Aorta (tissue), 5 donors: ENCODE data around the gene MAPK8IP2. TPM values are rescaled to one million over a fixed set of nuclear protein-coding genes. Genes with fewer than 3 reads are reported as not detected.

Experiments
- ATAC-seq: fragments of 200-7000 bp; cut with Tn5 transposase; one replicate; pipeline ENCODE4 v1.9.1; 2022; ENCODE audit warnings: moderate library complexity; ENCODE audit not compliant: low FRiP score
- DNase-seq, 2 donors: peaks; one replicate each; pipeline ENCODE4 v3.0.0-alpha.2; 2020
- H3K27ac ChIP-seq, 2 donors: one replicate each; pipeline ENCODE4 v1.5.1; 2013; ENCODE audit warnings: low read length in 2 of 2, mild to moderate bottlenecking in 2 of 2, moderate library complexity in 2 of 2, control low read depth in 1 of 2, inconsistent platforms in 1 of 2, low read depth in 1 of 2
- H3K27me3 ChIP-seq, 2 donors: one replicate each; pipeline ENCODE4 v1.6.1; 2013; ENCODE audit warnings: control low read depth in 1 of 2, low read length in 1 of 2, mild to moderate bottlenecking in 1 of 2, moderate library complexity in 1 of 2; ENCODE audit not compliant: insufficient read depth in 2 of 2, control insufficient read depth in 1 of 2
- H3K36me3 ChIP-seq, 2 donors: one replicate each; pipeline ENCODE4 v1.6.1; 2013; ENCODE audit warnings: control low read depth in 1 of 2, low read length in 1 of 2, mild to moderate bottlenecking in 1 of 2; ENCODE audit not compliant: insufficient read depth in 2 of 2, control insufficient read depth in 1 of 2
- H3K4me1 ChIP-seq, 2 donors: one replicate each; pipeline ENCODE4 v1.6.1; 2013; ENCODE audit warnings: low read length in 2 of 2, control low read depth in 1 of 2, mild to moderate bottlenecking in 1 of 2, moderate library complexity in 1 of 2; ENCODE audit not compliant: insufficient read depth in 2 of 2, control insufficient read depth in 1 of 2
- H3K4me3 ChIP-seq, 2 donors: one replicate each; pipeline ENCODE4 v1.5.1; 2013; ENCODE audit warnings: low read length in 2 of 2, control low read depth in 1 of 2, mild to moderate bottlenecking in 1 of 2
- H3K9me3 ChIP-seq: one replicate; pipeline ENCODE4 v1.6.1; 2013; ENCODE audit warnings: mild to moderate bottlenecking, low read length; ENCODE audit not compliant: control insufficient read depth
- WGBS, 2 donors: extraction: QIAGEN DNeasy Blood & Tissue Kit; methylation state at CpG; one replicate each; pipeline ENCODE4 v1.1.7; 2013; 5-methylcytosine and 5-hydroxymethylcytosine counted together
- intact Hi-C, 2 donors: fragments of 100-400 bp; cut with DNase I; formaldehyde crosslinking; loops; one replicate each; pipeline versions ENCODE4 v1.14.2 to v1.15.0; 2022
- polyA plus RNA-seq, 2 donors: library from polyadenylated mRNA; stranded (reverse); fragments of 200-250 nt; gene quantifications; one replicate each; pipeline ENCODE4 v1.2.3, GENCODE V29; 2013
- total RNA-seq, 2 donors: library from RNA; stranded (reverse); fragmentation: NEBNext Ultra II Directional; extraction: Animal tissue kit (Norgen Biotek cat#: 25700); gene quantifications; one replicate each; pipeline ENCODE4 v1.2.1, GENCODE V29; 2021
- donor health status: healthy with polysubstance abuse.
- donor health status: Bipolar disorder and iron deficiency.
- donor health status: DM: no; HTN: no; CAD: no.
- donor health status: DM: no; HTN: no; CAD: no.
- donor health status: DM: yes; HTN: yes; CAD: no.

Gene MAPK8IP2
- total and polyA plus RNA-seq, 4 donors, result under 0.01 to 0.26 (median 0.20) TPM

DNA sequence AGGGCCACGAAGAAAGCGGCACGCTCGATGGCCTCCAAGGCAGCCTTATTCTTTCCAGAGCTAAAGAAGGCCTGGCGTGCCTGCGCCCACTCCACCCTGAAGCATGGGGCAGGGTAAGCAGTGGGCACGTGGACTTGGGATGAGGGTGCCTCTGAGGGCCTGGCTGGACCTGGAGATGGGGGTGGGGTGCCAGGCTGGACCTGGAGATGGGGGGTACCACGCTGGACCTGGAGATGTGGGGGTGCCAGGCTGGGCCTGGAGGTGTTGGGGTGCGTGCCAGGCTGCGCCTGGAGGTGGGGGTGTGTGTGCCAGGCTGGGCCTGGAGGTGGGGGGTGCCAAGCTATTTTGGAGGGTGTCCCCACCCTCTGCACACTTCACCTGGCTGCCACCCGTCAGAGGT lies 27.6 kb upstream of the MAPK8IP2 start:
- peak; percentile 44 to 61 for DNase-seq
- no peaks in the 10 kb centered on the region for H3K27me3 ChIP-seq
- no peaks in the 10 kb centered on the region for H3K4me1 ChIP-seq
- intact Hi-C loops, result no loop called here
- ATAC-seq, result no peak
- H3K36me3 ChIP-seq, result no peaks in the 10 kb centered on the region
- no peak overlapping the region for H3K4me3 ChIP-seq
- H3K9me3 ChIP-seq, result no peaks in the 10 kb centered on the region
- H3K27ac ChIP-seq, result no peak overlapping the region
- WGBS, 2 donors, result 92 to 96% methylated on average over 11 of the region's 11 CpGs

DNA sequence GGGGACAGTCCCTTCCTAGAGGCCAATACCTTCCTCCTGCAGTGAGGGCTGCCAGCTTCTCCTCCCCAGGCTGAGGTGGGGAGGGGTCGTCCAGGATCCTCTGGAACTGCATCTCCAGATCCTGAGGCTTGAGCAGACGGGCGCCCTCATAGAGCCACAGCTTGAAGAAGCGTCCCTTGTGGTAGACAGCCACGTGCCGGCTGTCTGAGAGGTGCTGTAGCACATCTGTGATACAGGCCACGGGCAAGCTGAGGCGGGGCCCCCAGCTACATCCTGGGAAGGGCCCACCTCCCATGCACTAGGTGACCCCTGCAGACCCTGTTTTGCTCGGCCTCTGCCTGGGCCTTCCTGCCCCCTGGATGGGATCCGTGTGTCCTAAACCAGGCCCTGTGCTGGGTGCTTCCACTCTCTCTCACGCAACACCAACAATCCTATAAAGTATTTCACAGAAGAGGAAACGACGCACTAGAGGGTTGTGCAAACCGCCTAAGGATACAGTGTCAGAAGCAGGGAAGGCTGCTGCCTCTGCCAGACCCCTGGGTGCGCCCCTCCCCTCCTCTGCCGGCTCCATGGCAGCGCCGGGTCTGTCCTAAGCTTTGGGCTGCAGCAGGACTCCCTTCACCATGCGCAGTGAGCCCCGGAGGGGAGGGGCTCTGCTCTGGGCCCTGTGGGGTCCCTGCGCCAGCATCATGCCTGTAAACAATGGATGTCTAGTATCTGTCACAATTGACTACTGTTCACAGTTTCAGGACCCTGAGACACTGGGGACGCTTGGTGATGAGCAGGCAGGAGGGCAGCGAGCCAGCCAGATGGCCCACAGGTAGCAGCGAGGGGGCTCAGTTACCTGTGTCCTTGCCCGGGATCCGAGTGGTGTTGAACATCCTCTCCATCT lies 26.9 kb upstream of the MAPK8IP2 start:
- Histone ChIP-seq H3K27me3 (no peaks in the 10 kb centered on the region), H3K27ac (no peak overlapping the region), H3K4me3 (no peak overlapping the region), H3K4me1 (no peaks in the 10 kb centered on the region), H3K9me3 (no peaks in the 10 kb centered on the region), H3K36me3 (no peaks in the 10 kb centered on the region)
- ATAC-seq (no peak), DNase-seq (peak; percentile 33 to 69)
- intact Hi-C loops, result no loop called here
- WGBS, 2 donors, result 82 to 87% methylated on average over 26 of the region's 26 CpGs

DNA sequence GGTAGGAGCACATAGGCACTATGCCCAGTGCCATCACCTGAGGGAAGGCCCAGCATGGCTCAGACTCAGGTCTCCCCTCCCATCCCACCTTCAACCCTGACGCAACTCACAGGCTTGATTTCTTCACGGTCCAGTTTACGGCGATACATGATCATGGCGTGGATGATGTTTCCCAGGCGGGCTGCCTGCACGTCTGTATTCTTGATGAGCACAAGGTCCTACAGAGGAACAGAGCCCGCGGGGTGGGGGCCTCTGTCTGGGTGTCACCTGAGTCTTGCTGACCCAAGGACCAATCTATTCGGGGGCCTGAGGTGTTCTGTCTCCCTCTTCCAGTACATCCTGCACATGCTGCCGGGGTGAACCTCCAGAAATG lies 26.2 kb upstream of the MAPK8IP2 start:
- Histone ChIP-seq H3K4me3 (no peak overlapping the region), H3K4me1 (no peaks in the 10 kb centered on the region), H3K27me3 (no peaks in the 10 kb centered on the region), H3K9me3 (no peaks in the 10 kb centered on the region), H3K36me3 (no peaks in the 10 kb centered on the region), H3K27ac (no peak overlapping the region)
- 94% methylated on average over 11 of the region's 11 CpGs for WGBS, 2 donors
- DNase-seq (peak in 1 of 2 donors; percentile 24), ATAC-seq (no peak)
- intact Hi-C loops, result no loop called here

DNA sequence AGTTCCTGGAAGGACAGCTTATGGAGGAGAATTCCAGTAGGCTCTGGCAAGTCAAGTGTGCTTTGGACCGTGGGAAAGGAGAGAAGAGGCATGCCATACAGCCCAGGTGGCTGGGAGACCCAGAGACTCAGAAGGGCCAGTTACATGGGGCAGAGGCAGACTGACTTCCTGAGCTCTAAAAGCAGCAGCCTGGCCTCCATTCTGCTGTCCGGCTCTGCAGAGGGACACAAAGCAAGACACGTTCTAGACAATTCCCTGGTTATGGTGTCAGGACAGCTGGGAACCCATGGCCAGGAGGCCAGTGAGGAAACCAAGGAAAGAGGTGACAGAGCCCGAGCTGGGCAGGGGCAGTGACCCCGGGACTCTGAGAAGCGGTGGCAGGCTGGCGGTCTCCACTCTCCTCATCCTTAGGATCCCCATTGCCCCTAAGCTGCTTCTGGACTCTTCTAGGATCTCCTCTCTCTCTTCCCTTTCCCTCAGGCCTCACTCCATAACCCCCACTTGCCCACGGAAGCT lies 25.1 kb upstream of the MAPK8IP2 start:
- no peaks in the 10 kb centered on the region for H3K9me3 ChIP-seq
- H3K27ac ChIP-seq, result no peak overlapping the region
- DNase-seq, result peak in 1 of 2 donors; percentile 26
- H3K4me3 ChIP-seq, result no peak overlapping the region
- ATAC-seq, result no peak
- WGBS, 2 donors, result 84% methylated on average over 8 of the region's 8 CpGs
- intact Hi-C loops, result no loop called here
- no peaks in the 10 kb centered on the region for H3K27me3 ChIP-seq
- H3K36me3 ChIP-seq, result no peaks in the 10 kb centered on the region
- no peaks in the 10 kb centered on the region for H3K4me1 ChIP-seq

DNA sequence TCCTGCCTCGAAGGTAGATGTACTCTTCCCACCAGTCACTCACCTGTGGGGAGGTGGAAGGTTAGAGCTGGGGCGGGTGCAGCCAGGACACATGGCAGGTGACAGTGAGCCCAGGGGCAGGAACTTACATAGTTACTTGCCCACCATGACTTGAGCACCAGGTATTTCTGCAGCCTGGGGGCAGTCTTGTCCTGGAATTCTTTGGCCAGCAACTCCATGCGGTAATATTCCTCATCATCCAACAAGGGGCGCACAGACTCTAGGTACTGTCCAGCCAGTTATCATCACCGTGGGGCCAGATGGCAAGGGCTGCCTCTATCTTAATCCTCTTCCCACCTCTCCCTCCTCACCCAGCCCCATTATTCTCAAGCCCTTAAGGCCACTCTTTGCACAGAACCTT lies 24.5 kb upstream of the MAPK8IP2 start:
- H3K4me3 ChIP-seq, result no peak overlapping the region
- DNase-seq, result peak; percentile 16 to 37
- H3K36me3 ChIP-seq, result no peaks in the 10 kb centered on the region
- 71 to 76% methylated on average over 5 of the region's 5 CpGs for WGBS, 2 donors
- H3K9me3 ChIP-seq, result no peaks in the 10 kb centered on the region
- intact Hi-C loops, result no loop called here
- no peak for ATAC-seq
- H3K4me1 ChIP-seq, result no peaks in the 10 kb centered on the region
- no peaks in the 10 kb centered on the region for H3K27me3 ChIP-seq
- H3K27ac ChIP-seq, result no peak overlapping the region

DNA sequence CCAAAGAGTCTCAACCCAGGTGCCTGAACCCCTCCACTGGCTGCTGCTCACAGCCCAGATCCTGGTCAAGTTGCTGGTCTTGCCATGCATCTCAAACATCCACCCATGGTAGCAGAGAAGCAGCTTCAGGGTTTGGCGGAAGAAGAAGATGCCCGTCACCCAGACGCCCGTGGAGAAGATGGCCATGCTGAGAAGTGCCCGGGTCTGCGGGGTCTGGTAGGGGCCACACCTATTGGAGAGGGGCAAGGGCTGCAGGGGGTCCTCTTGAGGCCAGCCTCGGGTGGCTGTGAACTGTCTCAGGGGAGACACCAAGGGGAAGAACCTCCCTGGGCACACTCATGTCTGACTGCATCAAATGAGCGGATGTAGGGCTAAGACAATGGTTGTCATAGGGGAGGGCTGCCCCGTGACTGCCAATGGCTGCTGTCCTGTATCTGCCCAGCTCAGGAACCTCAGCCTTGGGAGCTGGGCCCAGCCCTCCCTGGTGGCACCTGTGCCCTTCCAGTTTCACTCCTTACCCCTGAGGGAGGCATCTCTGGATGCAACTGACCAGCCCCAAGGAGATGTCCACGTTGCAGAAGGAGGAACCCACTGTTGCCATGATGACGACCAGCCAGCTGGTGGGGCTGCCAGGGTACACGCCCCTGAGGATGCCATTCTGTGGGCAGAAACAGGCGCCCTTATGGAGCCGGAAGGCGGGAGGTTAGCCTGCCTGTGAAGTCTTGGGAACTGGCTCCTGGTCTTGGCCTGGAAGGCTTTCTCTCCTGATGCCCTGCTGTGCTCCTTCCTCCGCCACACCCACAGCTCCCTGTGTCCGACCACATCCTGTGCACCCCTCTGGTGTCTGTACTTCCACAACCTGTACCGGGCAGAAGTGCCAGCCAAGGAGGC lies 23.5 kb upstream of the MAPK8IP2 start:
- intact Hi-C loops, result no loop called here
- no peak overlapping the region for H3K4me3 ChIP-seq
- no peaks in the 10 kb centered on the region for H3K36me3 ChIP-seq
- WGBS, 2 donors, result 84 to 87% methylated on average over 18 of the region's 18 CpGs
- H3K9me3 ChIP-seq, result no peaks in the 10 kb centered on the region
- no peaks in the 10 kb centered on the region for H3K4me1 ChIP-seq
- no peaks in the 10 kb centered on the region for H3K27me3 ChIP-seq
- no peak overlapping the region for H3K27ac ChIP-seq
- DNase-seq, result peak; percentile 32 to 57
- ATAC-seq, result no peak

DNA sequence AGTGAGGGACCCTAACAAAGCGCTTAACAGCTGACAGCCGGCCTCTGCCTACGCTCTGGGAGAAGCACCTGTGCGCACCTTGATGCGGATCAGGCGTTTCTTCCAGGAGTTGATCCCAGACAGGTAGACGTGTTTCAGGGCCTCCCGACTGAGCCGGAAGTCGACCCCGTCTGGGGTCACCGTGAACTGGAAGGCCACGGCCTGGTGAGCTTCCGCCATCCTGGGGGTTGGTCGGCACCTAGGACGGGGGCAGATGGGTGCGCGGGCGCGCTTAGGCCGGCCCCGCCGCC lies 23.0 kb upstream of the MAPK8IP2 start:
- Histone ChIP-seq H3K36me3 (no peaks in the 10 kb centered on the region), H3K9me3 (no peaks in the 10 kb centered on the region), H3K27me3 (no peaks in the 10 kb centered on the region), H3K27ac (no peak overlapping the region), H3K4me3 (no peak overlapping the region), H3K4me1 (no peaks in the 10 kb centered on the region)
- intact Hi-C loops, result no loop called here
- ATAC-seq (no peak), DNase-seq (peak; percentile 46 to 72)
- 33 to 35% methylated on average over 23 of the region's 23 CpGs for WGBS, 2 donors

DNA sequence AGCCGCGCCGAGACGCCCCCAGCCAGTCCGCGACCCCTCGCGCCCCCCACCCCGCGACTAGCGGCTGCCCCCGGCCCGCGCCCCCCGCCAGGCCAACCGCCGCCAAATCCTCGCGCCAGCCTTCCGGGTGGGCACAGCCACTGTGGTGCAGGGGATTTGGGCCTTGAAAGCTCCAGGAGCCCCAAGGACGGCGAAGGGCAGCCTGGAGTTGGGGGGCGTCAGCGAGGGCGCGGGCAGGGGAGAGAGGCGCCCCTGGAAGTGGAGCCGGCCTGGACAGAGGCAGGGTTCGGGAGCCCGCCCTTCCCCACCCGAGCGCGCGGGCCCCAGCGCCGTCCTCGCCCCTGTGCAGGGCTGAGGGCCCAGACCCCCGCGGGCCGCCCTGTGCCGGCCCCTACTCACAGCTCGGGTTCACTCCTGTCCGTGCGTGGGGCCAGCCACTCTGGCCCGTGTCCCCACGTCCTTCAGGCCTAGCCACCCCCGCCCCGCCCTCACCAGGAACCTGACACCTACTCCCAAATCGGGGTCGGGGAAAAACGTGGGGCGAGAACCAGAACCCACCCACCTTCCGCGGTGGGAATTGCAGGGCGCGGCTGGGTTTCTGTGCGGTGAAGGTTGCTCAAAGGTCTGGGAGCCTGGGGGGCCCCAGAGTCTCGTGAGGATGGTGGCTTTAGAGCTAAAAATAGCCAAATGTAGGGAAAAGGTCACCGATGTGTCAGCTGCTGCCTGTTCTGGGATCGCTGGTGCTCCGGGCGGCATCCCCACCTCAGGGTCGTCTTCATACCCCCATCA lies 22.4 kb upstream of the MAPK8IP2 start, which contains the start of gene CPT1B:
TSS of gene CPT1B (minus strand) at position 441 of the 789 bp plus-strand sequence. CDS start 512 bp downstream, outside the sequence.
- no peak within 1 kb of the TSS for H3K27ac ChIP-seq

More for the DNA sequence above, 22.4 kb upstream of the MAPK8IP2 start, which contains the start of gene CPT1B:
- ATAC-seq (no peak), DNase-seq (peak; percentile 49 to 79)
- Histone ChIP-seq H3K4me1 (no peaks in the 10 kb centered on the region), H3K9me3 (no peaks in the 10 kb centered on the region), H3K4me3 (no peak within 1 kb of the TSS), H3K27me3 (no peaks in the 10 kb centered on the region), H3K36me3 (no peaks in the 10 kb centered on the region)
- WGBS, 2 donors, result 7 to 9% methylated on average over 34 to 63 of the region's 63 CpGs
- intact Hi-C loops, result no loop called here
